Measurements from ENCODE around the gene EXOC5.

Gene EXOC5

DNA sequence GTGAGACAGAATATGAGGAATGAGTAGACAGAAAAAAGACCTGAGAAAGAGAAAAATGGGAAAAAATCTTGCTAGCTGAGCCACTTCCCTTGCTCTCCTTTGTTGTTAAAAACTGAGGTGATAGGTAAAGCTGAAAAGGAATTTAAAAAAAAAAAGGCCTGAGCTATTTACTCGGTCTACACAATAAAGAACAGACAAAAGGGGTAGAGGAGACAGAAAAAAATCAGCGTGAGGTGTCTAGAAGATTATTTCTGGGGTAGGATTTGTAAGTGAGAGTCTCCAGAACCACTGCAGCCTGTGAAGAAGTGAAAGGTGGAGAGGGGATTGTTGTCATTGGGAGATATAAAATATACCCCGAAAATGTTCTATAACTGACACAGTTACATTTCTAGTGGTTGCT lies 98.8 kb downstream of the EXOC5 start:
- Histone ChIP-seq H3K4me1 (ENCODE audit: insufficient read depth, low read length) (no peaks in the 10 kb centered on the region), H3K27ac (ENCODE audit: low read length) (no peak overlapping the region), H3K9me3 (ENCODE audit: insufficient read depth, low read length, severe bottlenecking) (no peaks in the 10 kb centered on the region), H3K79me2 (ENCODE audit: insufficient read depth, low read length) (no peaks in the 10 kb centered on the region), H3K27me3 (ENCODE audit: insufficient read depth, low read length, poor library complexity) (peaks cover 6% of the 10 kb centered on the region), H3K9ac (ENCODE audit: low read depth, low read length) (no peak overlapping the region), H3K36me3 (ENCODE audit: insufficient read depth, low read length) (no peaks in the 10 kb centered on the region), H3K4me2 (ENCODE audit: insufficient read depth, low read length) (no peak overlapping the region), H2AFZ (ENCODE audit: low read depth, low read length) (no peak overlapping the region), H3K4me3 (ENCODE audit: low read depth in 1 of 2, low read length in 2 of 2) (no peak overlapping the region), H4K20me1 (ENCODE audit: insufficient read depth, low read length) (no peaks in the 10 kb centered on the region)
- TF ChIP-seq, protein P1, sequence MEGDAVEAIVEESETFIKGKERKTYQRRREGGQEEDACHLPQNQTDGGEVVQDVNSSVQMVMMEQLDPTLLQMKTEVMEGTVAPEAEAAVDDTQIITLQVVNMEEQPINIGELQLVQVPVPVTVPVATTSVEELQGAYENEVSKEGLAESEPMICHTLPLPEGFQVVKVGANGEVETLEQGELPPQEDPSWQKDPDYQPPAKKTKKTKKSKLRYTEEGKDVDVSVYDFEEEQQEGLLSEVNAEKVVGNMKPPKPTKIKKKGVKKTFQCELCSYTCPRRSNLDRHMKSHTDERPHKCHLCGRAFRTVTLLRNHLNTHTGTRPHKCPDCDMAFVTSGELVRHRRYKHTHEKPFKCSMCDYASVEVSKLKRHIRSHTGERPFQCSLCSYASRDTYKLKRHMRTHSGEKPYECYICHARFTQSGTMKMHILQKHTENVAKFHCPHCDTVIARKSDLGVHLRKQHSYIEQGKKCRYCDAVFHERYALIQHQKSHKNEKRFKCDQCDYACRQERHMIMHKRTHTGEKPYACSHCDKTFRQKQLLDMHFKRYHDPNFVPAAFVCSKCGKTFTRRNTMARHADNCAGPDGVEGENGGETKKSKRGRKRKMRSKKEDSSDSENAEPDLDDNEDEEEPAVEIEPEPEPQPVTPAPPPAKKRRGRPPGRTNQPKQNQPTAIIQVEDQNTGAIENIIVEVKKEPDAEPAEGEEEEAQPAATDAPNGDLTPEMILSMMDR (IDR thresholded peaks at IDR 0.05; ENCODE audit: borderline replicate concordance, extremely low read depth, low read length, poor library complexity, severe bottlenecking) = no peak
- no peak for TF ChIP-seq EZH2 (IDR thresholded peaks at IDR 0.05; ENCODE audit: borderline replicate concordance, low read depth, low read length, severe bottlenecking)
- DNase-seq = no peak
- ATAC-seq (ENCODE audit: insufficient read depth, low read depth) = no peak

DNA sequence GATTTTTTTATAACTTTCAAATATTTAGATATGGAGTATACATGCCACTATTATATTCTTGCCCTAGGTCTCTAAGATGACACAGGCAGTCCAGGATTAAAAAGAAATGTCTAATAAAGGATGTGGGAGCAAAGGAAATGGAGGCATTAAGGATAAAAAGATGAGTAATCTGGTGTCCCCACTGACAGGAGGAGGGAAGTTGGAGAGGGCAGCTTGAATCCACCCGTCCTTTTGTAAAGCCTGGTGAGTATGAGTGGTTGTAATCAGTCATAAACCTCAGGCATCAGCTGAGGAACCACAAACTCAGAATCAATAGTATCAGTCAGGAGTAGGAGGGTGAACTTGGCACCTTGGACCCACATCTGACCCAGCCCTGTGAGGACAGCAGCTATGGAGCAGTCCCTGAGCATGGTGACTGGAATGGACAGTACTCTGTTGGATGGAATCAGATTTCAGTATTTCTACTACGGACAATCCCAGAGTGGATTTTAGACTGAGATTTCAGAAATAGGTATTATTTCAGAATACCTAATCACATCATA lies 100.5 kb downstream of the EXOC5 start:
- Histone ChIP-seq H3K79me2 (ENCODE audit: insufficient read depth, low read length) (no peaks in the 10 kb centered on the region), H3K9me3 (ENCODE audit: insufficient read depth, low read length, severe bottlenecking) (no peaks in the 10 kb centered on the region), H3K4me1 (ENCODE audit: insufficient read depth, low read length) (no peaks in the 10 kb centered on the region), H2AFZ (ENCODE audit: low read depth, low read length) (no peak overlapping the region), H3K27ac (ENCODE audit: low read length) (no peak overlapping the region), H3K9ac (ENCODE audit: low read depth, low read length) (no peak overlapping the region), H4K20me1 (ENCODE audit: insufficient read depth, low read length) (no peaks in the 10 kb centered on the region), H3K27me3 (ENCODE audit: insufficient read depth, low read length, poor library complexity) (peaks cover 6% of the 10 kb centered on the region), H3K36me3 (ENCODE audit: insufficient read depth, low read length) (no peaks in the 10 kb centered on the region), H3K4me3 (ENCODE audit: low read depth in 1 of 2, low read length in 2 of 2) (no peak overlapping the region), H3K4me2 (ENCODE audit: insufficient read depth, low read length) (no peak overlapping the region)
- no peak for DNase-seq
- ATAC-seq (ENCODE audit: insufficient read depth, low read depth) = no peak
- TF ChIP-seq EZH2 (IDR thresholded peaks at IDR 0.05; ENCODE audit: borderline replicate concordance, low read depth, low read length, severe bottlenecking) = no peak
- TF ChIP-seq, protein P1 (IDR thresholded peaks at IDR 0.05; ENCODE audit: borderline replicate concordance, extremely low read depth, low read length, poor library complexity, severe bottlenecking) = no peak

DNA sequence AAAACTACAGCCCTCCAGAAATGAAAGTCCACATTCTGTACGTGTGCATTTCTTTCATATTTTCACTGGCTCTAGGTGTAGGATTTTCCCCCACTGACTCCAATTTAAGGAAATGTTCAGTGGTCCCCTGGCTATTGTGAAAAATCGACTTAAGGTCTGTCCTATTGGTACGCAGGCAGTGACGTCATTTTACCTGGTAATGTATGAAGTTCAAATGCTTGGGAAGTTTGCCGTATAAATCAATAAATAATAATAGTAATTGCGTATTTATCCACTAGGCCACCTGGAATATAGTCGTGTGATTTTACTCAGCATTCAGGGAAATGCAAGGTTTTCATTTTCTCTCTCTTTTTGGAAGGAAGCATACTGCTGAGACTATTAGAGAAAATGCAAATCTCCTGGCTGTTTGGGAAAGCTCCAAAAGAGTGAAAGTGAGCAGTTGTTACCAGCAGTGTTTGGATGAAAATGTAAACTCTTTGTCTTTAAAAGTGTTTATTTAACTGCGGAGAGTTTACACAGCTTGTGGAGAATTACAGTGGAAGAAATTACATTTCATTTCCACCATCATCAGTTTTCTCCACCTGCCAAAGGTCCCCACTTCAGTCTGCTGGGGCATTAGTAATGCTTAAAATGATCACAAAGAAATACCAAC lies 107.0 kb downstream of the EXOC5 start:
- Histone ChIP-seq H3K9me3 (ENCODE audit: insufficient read depth, low read length, severe bottlenecking) (no peaks in the 10 kb centered on the region), H3K36me3 (ENCODE audit: insufficient read depth, low read length) (no peaks in the 10 kb centered on the region), H3K4me3 (ENCODE audit: low read depth in 1 of 2, low read length in 2 of 2) (no peak overlapping the region), H3K27me3 (ENCODE audit: insufficient read depth, low read length, poor library complexity) (peaks cover 26% of the 10 kb centered on the region), H3K4me1 (ENCODE audit: insufficient read depth, low read length) (no peaks in the 10 kb centered on the region), H3K27ac (ENCODE audit: low read length) (no peak overlapping the region), H4K20me1 (ENCODE audit: insufficient read depth, low read length) (no peaks in the 10 kb centered on the region), H3K4me2 (ENCODE audit: insufficient read depth, low read length) (no peak overlapping the region), H3K9ac (ENCODE audit: low read depth, low read length) (no peak overlapping the region), H3K79me2 (ENCODE audit: insufficient read depth, low read length) (no peaks in the 10 kb centered on the region), H2AFZ (ENCODE audit: low read depth, low read length) (no peak overlapping the region)
- ATAC-seq (ENCODE audit: insufficient read depth, low read depth) (no peak), DNase-seq (no peak)
- TF ChIP-seq, protein P1 (IDR thresholded peaks at IDR 0.05; ENCODE audit: borderline replicate concordance, extremely low read depth, low read length, poor library complexity, severe bottlenecking) = no peak
- no peak for TF ChIP-seq EZH2 (IDR thresholded peaks at IDR 0.05; ENCODE audit: borderline replicate concordance, low read depth, low read length, severe bottlenecking)

Data from DND-41 (cell line).